SK-N-SH (cell line): ENCODE results near the gene PAPLN.

Source experiments
- CHD2 ChIP-seq: fragments of 150-350 bp; IDR thresholded peaks from 2 replicates; pipeline ENCODE4 v1.6.1; 2018; ENCODE audit warnings: low read length; ENCODE audit not compliant: partially characterized antibody
- EP300 ChIP-seq, 2 experiments: IDR thresholded peaks; 2 replicates each; pipeline versions ENCODE4 v1.4.0 to v1.6.1; 2012; ENCODE audit warnings: borderline replicate concordance in 1 of 2, low read depth in 1 of 2, low read length in 1 of 2
- JUND ChIP-seq: IDR thresholded peaks from 2 replicates; pipeline ENCODE4 v1.4.0; 2012

DNA sequence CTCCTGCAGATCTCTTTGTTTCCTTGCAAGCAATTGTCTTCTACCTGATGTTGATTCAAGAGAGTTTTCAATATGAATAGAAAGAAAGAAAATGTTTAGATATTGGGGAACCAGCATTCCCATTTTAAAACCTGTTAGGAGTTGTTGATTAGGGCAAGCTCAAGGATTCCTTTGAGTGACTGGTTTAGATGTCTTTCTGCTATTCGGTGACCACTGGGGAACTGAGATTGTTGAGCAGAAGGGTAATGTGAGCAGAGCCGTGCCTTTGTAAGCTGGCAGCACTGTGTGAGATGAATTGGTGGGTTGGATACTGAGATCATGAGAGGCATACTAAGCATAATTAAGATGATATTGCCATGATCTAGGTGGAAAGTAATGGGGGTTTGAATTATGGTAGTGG, 39.1 kb upstream of the PAPLN start:
- TF ChIP-seq JUND: no peak
- TF ChIP-seq CHD2: no peak
- TF ChIP-seq EP300 (IDR thresholded peaks at IDR 0.05; ENCODE audit: borderline replicate concordance in 1 of 2, low read depth in 1 of 2, low read length in 1 of 2): no peak
